Measurements from ENCODE around the gene PCP4.

PCP4 gene

GRCh38 chr21:39867198-39867650, at the start of gene PCP4:
Gene PCP4 (plus strand): TSS chr21:39867438. CDS start chr21:39867502, 64 bp downstream.
- DNase-seq = peak; percentile 83

- no peak for DNase-seq
These were observed 48.7 kb upstream of the PCP4 start for GRCh38 chr21:39818557-39818956.

DNA sequence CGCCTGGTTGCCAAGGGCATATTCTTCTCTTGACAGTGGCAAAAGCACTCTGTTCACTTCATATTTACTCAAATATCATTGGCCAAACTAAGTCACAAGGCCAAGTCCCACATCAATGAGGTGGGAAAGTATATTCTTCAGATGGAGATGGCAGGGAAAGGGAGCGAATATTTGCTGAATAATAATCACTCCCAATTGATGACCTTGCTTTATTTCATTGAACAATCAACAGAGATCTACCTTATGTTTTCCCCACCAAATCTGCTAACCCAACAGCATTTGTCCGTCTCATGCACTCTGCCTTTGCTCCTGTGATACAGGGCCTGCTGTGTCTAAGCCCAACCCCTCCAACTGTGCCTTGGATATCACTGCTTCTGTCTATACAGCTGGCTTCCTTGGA, 45.2 kb upstream of the PCP4 start:
- no peak for DNase-seq

DNA sequence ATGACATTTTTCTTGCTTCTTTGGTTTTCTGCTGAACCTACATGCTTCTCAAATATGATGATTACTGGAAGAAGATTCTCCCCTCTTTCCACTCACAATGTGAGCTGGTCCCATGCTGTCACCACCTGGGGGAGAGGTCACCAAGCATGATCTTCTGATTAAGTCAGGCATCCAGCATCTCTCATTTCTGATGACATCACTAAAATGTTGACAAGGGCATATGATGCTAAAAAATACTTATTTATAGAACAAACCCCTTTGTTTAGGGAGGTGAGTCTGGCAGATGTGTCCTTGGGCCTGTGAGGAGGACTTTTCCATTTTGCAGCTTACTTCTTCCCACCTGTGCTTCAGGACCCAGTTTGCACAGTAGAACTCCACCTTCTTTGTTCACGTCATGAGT, 42.0 kb upstream of the PCP4 start:
- no peak for DNase-seq

GRCh38 chr21:39834543-39834942, 32.7 kb upstream of the PCP4 start:
- no peak for DNase-seq

- no peak for DNase-seq
These were observed 29.3 kb upstream of the PCP4 start for GRCh38 chr21:39837861-39838359.

DNA sequence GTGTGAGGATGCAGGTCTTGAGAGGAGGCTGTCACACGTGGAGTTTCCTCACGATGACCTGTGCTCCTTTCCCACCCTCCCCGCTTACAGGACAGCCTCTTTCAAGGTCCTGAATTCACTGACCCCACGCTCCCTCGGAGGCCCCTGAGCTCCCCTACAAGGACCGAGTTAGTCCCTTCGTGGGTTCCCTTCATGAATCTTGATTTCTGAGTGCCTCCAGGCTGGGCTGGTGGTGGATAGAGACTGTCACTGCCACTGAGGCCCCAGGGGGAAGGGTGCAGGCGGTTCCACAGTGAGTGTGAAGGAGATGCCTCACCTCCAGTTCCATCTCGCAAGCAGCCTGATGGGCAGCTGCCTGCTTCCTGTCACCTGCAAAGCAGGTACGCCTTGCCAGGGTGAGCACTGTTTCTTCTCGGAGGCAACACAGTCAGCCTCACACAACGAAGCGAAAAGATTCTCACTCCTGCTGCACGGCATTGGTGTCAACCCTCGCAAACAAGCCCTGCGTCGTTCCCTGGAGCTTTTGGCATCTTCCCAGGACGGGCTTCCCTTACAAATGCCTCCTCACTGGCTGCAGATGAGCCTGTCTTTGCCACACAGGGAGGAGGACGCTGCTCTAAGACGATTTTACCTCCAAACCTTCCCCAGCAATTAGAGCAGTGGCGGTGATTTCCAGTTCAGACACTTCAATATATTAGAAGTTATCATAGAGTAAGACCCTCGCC, 26.7 kb upstream of the PCP4 start:
- DNase-seq = no peak

GRCh38 chr21:39842741-39843459, 24.3 kb upstream of the PCP4 start:
- peak; percentile 93 for DNase-seq

DNA sequence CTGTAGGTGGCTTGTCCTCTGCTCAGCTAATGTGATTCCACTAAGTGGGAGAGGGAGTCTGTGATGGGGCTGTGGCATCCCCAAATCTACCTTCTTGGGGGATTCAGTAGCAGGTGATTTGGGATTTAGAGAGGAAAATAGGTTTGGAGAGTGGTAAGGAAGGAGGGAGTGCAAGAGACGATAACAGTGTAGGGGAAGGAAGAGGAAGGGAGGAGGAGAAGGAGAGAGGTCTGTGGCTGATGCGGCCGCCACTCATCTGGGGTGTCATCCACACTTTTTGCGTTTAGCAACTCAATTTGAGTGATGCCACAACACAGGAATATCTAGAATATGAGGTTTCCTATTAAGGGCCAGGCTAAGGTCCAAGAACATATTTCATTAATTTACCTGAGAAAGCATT, 23.8 kb upstream of the PCP4 start:
- DNase-seq = no peak

DNA sequence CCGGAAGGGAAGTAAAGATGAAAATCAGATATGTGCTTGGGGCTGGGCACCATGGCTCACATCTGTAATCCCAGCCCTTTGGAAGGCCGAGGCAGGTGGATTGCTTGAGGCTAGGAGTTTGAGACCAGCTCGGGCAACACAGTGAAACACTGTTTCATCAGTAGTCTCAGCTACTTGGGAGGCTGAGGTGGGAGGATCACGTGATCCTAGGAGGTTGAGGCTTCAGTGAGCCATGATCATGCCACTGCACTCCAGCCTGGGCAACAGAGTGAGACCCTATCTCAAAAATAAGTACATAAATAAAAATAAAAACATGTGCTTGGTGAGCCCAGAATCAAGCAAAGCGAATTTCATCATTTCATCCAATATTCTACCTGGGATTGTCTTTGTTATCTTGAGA, 23.3 kb upstream of the PCP4 start:
- peak; percentile 35 for DNase-seq

GRCh38 chr21:39845571-39846130, 21.6 kb upstream of the PCP4 start:
- no peak for DNase-seq

GRCh38 chr21:39847877-39848276, 19.4 kb upstream of the PCP4 start:
- DNase-seq = no peak

- no peak for DNase-seq
These were observed 18.1 kb upstream of the PCP4 start for GRCh38 chr21:39849014-39849655.

GRCh38 chr21:39850333-39850732, 16.9 kb upstream of the PCP4 start:
- DNase-seq = no peak

DNA sequence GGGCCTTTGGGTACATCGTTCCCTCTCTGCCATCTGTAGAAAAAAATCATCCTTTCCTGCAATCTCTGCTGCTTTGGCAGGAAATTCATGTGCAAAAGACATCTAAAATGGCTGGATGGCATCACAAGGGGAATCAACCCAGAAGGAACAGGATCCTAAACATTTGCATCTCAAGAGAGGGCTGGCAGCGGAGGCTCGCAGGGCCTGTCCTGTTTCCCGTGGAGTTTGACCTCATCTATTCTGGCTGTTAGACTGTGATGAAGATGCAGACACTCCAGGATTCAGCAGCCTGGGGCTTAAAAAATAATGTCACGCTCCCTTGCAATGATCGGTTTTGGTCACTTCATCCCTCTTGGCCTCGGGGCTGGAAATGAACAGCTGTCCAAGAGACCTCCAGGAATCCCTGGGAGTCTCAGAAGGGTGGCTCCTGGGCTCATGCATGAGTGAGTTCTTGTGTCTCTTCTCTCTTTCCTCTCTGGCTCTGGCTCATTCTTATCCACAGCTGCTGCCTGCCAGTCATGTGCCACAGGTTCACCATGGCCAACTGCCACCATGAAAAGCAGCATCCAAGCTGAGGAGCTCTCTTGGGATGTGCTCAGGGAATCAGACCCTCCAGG, 16.1 kb upstream of the PCP4 start:
- no peak for DNase-seq

DNA sequence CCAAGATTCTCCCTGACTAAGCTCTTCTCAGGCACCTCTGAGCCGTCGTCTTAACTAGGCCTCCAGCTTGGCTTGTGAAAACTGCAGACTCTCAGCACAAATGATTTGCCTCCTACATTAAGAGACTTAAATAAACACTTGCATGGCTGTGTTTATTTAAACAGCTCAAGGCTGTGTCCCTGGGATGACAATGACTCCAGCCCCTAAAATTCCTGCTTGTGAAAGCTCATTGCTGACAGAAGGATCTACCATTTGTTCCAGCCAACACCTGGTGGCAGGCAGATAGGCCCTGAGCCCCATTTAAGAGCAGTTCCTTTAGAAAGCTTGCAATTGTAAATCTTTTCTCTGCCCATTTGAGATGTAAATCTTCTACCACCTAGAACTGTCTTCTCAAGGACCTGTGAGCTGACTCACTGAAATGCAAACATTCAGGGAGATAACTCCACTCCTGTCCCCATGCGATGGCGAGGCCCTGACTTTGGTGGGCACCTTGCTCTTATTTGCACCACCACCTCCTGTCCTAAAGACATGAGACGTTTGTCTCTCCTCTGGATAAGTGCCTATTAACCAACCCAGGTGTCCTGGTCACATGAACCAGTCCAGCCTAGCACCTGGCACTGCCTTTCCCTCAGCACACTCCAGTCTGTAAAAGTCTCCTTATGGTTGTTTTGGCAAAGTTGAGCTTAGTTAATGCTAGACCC, 15.1 kb upstream of the PCP4 start:
- no peak for DNase-seq

GRCh38 chr21:39852726-39853500, 14.3 kb upstream of the PCP4 start:
- no peak for DNase-seq

DNA sequence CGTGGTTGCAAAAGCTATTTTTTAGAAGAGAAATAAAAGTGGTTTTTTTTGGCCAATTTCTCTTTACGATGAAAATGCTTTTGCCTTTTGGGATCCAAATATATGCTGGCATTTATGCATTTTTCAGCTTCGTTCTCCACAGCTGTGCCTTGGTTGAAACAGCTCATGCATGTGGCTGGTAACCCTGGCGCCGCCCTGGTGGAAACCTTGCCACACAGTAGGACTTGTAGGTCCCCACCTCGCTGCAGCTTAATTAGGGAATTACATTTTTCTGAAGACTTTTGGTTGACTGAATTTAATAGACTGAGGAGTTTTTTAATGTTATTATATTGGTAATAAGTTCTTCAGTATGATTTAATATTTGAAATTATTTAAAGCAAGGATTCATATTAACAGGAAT, 12.7 kb upstream of the PCP4 start:
- DNase-seq = peak; percentile 26

DNA sequence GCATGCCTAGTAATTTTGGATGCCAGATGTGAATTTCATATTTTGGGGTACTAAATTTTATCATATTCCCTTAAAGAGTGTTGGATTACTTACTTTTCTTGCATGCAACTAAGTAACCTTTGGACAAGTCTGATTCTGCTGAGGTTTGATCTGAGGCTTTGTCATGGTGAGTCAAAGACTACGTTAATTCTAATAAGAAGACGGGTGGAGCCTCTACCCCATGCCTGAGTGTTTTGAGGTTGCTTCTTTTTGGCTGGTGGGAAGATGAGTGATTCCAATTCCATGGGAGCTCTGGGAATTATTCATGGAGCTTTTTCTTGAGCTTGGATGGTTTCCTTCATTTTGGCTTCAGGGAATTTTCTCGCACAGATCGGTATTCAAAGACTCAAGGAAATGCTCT, 11.6 kb upstream of the PCP4 start:
- no peak for DNase-seq

DNA sequence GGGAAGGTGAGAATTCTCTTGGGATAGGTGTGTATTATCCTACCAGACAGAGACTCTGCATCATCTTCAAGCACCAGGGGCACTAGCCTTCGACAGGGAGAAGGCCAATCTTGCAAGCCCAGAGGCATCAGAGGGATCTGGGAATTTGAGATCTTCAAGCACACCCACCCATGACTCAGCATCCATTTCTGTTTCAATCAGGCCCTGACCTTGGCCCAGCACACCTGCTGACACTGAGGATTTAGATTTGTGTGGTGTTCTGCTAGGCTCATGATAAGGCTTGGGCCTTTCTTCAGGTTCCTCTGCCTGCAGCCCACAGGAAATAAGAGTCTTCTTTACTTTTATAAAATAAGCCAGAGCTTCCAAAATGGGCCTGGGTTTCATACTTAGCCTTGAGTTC, 6.6 kb upstream of the PCP4 start:
- no peak for DNase-seq

DNA sequence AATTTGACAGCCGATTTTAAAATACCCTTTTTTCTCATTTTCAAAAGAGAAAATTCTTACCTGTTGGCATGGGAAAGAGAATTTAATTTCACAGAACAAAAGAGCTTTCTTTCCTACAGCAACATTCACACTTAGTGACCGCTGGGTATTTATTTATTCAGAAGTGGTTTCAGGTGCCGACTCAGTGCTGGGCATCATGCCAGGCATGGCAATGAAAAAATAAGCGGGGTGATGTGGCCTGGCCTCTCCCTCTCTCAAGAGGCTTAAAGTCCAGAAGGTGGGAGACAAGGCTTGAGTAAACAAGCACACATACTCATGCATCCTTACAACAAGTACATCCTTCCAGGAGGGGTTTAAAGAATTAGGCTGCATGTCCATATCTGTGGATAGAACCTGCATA, 4.1 kb upstream of the PCP4 start:
- no peak for DNase-seq

- no peak for DNase-seq
These were observed 1.1 kb upstream of the PCP4 start for GRCh38 chr21:39866093-39866492.

Data from OCI-M1 (cell line).